ENCODE measurements around the gene TSPYL4.

DNA sequence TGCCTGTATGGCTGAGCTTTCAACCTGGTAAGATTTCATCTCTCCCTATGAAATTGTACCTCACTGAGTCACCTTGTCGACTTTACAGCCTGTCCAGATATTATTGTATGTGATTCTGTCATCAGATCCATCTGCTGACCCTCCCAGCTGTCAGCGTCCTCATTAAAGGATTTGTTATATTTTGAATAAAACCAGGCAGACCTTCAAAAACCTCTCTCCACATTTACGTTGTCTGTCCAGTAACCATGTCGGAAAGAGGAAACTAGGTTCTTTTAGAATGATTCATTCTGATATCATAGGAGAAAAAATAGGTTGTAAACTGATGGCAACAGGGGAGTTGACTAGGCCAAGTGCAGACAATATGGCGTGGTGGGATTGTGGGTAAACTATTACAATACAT is 38.5 kb downstream of the TSPYL4 start:
- TF ChIP-seq EZH2 (IDR thresholded peaks at IDR 0.05; ENCODE audit: borderline replicate concordance, insufficient read depth, low read depth, low read length, poor library complexity, severe bottlenecking): no peak
- TF ChIP-seq, protein P1, sequence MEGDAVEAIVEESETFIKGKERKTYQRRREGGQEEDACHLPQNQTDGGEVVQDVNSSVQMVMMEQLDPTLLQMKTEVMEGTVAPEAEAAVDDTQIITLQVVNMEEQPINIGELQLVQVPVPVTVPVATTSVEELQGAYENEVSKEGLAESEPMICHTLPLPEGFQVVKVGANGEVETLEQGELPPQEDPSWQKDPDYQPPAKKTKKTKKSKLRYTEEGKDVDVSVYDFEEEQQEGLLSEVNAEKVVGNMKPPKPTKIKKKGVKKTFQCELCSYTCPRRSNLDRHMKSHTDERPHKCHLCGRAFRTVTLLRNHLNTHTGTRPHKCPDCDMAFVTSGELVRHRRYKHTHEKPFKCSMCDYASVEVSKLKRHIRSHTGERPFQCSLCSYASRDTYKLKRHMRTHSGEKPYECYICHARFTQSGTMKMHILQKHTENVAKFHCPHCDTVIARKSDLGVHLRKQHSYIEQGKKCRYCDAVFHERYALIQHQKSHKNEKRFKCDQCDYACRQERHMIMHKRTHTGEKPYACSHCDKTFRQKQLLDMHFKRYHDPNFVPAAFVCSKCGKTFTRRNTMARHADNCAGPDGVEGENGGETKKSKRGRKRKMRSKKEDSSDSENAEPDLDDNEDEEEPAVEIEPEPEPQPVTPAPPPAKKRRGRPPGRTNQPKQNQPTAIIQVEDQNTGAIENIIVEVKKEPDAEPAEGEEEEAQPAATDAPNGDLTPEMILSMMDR (IDR thresholded peaks at IDR 0.05): no peak
